Measurements from ENCODE around the gene CLPX. TPM values are rescaled to one million over a fixed set of nuclear protein-coding genes. Genes with fewer than 3 reads are reported as not detected.
A peak's percentile ranks its signal among the peaks of the same experiment; 100 is the strongest.

Gene CLPX
- total RNA-seq, 2 donors from 2014 or later = 39.0 to 63.5 TPM

- ATAC-seq (peak; percentile 41 to 48), DNase-seq (ENCODE audit: low spot score) (no peak)
- no peaks in the 10 kb centered on the region for H3K36me3 Mint-ChIP-seq
- no peaks in the 10 kb centered on the region for H3K9me3 Mint-ChIP-seq
- no peaks in the 10 kb centered on the region for H3K27me3 Mint-ChIP-seq
- no peak overlapping the region for H3K27ac Mint-ChIP-seq
- no peak overlapping the region for H3K4me3 Mint-ChIP-seq
- H3K4me1 Mint-ChIP-seq (ENCODE audit: low read depth in 2 of 2) = peaks cover 0 to 4% of the 10 kb centered on the region in 2 donors
These were observed 27.0 kb upstream of the CLPX start for GRCh38 chr15:65212097-65212496.

DNA sequence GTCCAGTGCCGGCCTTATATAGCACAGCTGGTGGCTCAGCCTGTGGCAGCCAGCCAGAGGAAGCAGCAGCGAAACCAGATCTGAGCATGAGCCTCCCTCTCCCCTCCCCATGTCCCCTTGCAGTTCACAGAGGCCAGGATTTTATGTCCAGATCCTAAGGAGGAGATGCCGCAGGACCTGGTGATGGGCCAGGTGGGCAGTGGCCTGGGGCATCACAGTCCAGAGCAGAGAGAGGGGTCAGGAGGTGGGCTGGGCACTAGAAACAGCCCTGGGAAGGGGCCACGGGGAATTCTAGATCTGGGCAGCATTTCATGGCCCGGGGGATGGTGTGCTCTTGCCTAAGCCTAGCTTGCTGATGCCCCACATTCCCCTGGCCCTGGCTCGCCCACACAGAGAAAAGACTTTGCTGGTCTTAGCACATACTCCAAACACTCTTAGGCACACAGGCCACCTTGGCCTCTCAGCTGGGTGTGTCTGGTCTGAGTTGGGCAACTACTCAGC is 26.4 kb upstream of the CLPX start:
- peak overlapping the region in 1 of 2 donors; percentile 30 for H3K27ac Mint-ChIP-seq
- DNase-seq (ENCODE audit: low spot score) (no peak), ATAC-seq (no peak)
- H3K4me1 Mint-ChIP-seq (ENCODE audit: low read depth in 2 of 2) = peaks cover 0 to 4% of the 10 kb centered on the region in 2 donors
- no peaks in the 10 kb centered on the region for H3K9me3 Mint-ChIP-seq
- no peak overlapping the region for H3K4me3 Mint-ChIP-seq
- no peaks in the 10 kb centered on the region for H3K36me3 Mint-ChIP-seq
- no peaks in the 10 kb centered on the region for H3K27me3 Mint-ChIP-seq

DNA sequence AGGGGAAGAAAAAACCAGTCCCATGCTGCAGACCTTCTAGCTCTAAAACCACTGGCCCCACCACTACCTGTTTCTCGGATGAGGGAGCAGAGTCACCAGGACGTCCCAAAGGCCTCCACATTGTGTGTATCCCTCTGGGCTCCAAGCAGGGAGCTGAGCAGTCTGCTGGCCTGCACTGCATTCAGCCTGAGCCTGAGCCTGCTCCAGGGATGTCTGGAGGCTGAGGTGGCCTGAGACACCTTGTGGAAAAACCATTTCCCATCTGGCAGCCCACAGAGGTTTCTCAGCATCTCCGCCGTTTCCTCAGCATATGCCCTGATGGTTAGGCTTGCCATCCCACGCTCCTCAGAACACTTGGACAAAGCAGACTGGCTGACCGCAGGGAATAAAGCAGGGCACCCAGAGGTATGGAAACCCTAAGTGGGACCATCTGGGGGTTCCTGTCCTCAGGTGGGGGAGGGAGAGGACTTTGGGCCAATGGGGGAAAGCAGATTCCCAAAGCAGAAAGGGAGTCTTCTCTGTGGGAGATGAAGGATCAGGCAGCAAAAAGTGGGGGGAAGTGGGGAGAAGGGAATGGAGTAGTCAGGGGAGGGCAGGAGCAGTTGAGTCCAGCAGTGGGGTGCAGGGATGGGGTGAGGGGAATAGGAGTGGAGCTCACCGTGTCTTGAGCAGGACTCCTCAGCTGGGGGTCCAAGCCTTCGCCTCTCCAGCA is 25.8 kb upstream of the CLPX start, which contains the start of gene CILP:
Gene CILP (minus strand): TSS at position 704 of the 712 bp plus-strand sequence. CDS start 1,718 bp downstream, outside the sequence.
- Mint-ChIP-seq H3K27me3 (no peaks in the 10 kb centered on the region), H3K4me3 (no peak within 1 kb of the TSS), H3K27ac (peak within 1 kb of the TSS in 1 of 2 donors; percentile 30), H3K4me1 (ENCODE audit: low read depth in 2 of 2) (peaks cover 0 to 4% of the 10 kb centered on the region in 2 donors), H3K9me3 (no peaks in the 10 kb centered on the region), H3K36me3 (no peaks in the 10 kb centered on the region)
- DNase-seq (ENCODE audit: low spot score) (no peak), ATAC-seq (no peak)

DNA sequence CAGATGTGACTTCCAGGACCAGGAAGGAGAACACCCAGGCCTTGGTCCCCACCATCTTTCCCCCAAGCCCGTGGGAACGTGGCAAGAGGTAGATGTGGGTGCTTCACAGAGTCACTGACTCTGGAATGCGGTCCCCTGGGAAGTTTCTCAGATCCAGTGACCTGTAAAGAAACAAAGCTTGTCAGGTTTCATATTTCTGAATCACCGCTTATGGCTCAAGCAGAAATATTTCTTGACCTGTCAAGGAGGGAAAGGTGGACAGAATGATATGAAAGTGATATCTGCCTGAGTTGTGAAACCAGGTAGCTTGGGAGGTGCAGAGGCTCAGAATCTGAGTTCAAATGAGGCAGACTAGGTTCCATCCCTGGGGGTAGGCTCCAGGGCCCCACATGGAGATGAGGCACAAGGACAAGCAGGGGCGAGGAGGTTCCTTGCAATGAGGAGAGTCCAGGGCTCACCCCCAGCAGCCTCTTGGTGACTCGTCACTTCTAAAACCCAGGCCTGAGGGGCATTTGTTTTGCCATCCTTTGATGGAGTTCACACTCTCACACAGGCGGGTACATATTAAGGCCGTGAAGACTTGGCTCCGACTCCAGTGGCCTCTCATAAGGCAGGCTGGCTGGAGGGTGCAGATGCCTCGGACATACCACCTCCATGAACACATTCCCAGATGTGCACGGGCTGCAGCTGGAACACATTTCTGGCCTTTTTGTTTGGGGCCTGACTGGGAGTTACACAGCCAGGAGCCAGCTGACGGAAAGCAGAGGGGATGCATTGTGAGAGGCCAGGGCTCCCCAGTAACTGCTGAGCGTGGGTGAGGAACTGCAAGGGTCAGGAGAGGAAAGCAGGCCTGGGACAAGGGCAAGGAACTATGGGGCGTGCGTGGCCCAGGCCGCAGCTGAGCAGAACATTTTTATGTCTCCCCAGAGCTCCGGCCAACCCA is 24.8 kb upstream of the CLPX start:
- H3K4me1 Mint-ChIP-seq (ENCODE audit: low read depth in 2 of 2) = peaks cover 0 to 4% of the 10 kb centered on the region in 2 donors
- H3K4me3 Mint-ChIP-seq = no peak overlapping the region
- no peak for DNase-seq (ENCODE audit: low spot score)
- no peak overlapping the region for H3K27ac Mint-ChIP-seq
- no peaks in the 10 kb centered on the region for H3K36me3 Mint-ChIP-seq
- H3K27me3 Mint-ChIP-seq = no peaks in the 10 kb centered on the region
- no peak for ATAC-seq
- no peaks in the 10 kb centered on the region for H3K9me3 Mint-ChIP-seq

DNA sequence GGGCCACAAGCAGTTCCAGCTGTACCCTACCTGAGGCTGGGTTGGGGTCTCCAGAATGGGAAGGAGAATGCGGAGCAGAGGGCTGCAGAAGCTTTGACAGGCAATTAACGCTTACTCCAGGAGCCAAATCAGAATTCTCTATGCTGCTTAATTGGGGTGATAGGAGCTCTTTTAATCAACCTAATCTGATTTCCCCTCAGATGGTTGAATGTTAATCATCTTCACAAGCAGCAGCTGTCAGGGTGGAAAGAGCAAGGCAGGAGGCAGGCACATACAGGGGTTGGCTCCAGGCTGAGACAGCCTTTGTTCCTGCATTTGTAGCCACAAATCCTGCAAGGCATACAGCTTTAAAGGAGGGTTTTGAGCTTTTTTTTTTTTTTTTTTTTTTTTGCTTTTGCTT is 23.5 kb upstream of the CLPX start:
- Mint-ChIP-seq H3K4me1 (ENCODE audit: low read depth in 2 of 2) (peaks cover 0 to 4% of the 10 kb centered on the region in 2 donors), H3K27ac (no peak overlapping the region), H3K27me3 (no peaks in the 10 kb centered on the region), H3K4me3 (no peak overlapping the region), H3K9me3 (no peaks in the 10 kb centered on the region), H3K36me3 (no peaks in the 10 kb centered on the region)
- DNase-seq (ENCODE audit: low spot score) = no peak
- no peak for ATAC-seq

- H3K27ac Mint-ChIP-seq = no peak overlapping the region
- H3K36me3 Mint-ChIP-seq = no peaks in the 10 kb centered on the region
- ATAC-seq (no peak), DNase-seq (ENCODE audit: low spot score) (no peak)
- no peaks in the 10 kb centered on the region for H3K27me3 Mint-ChIP-seq
- no peaks in the 10 kb centered on the region for H3K9me3 Mint-ChIP-seq
- no peak overlapping the region for H3K4me3 Mint-ChIP-seq
- H3K4me1 Mint-ChIP-seq (ENCODE audit: low read depth in 2 of 2) = peaks cover 0 to 4% of the 10 kb centered on the region in 2 donors
These were observed 22.2 kb upstream of the CLPX start for GRCh38 chr15:65207280-65207840.

- ATAC-seq (no peak), DNase-seq (ENCODE audit: low spot score) (no peak)
- no peaks in the 10 kb centered on the region for H3K9me3 Mint-ChIP-seq
- no peaks in the 10 kb centered on the region for H3K4me1 Mint-ChIP-seq (ENCODE audit: low read depth in 2 of 2)
- H3K36me3 Mint-ChIP-seq = no peaks in the 10 kb centered on the region
- H3K4me3 Mint-ChIP-seq = no peak overlapping the region
- no peak overlapping the region for H3K27ac Mint-ChIP-seq
- no peaks in the 10 kb centered on the region for H3K27me3 Mint-ChIP-seq
These were observed 21.6 kb upstream of the CLPX start for GRCh38 chr15:65206750-65207149.

DNA sequence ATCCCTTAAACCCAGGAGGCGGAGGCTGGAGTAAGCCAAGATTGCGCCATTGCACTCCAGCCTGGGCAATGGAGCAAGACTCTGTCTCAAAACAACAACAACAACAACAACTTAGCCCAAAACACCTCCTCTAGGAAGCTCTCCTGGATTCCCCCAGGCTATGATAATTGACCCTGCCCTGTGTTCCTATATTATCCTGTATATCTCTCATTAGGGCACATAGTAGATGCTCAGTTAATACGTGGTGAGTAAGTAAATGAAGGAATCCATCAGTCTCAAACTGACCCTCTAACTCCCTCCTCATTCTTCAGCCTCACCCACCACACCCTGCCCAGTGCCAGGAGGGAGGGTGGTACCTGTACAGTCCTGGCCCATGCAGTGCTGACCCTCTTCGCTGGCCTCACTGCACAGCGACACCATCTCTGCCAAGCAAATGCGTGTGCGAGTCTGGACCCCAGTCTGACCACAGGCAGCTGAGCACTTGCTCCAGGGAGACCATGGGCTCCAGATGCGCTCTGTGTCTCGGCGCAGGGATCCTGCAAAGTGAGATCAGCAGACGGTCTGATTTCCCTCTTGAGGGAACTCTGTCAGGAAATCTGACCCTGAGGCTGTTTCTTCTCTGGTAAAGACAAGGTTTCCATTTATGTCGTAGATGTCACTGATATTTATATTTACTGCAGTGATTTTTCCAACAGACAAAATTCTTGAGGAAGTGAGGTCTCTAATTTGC is 20.0 kb upstream of the CLPX start:
- H3K9me3 Mint-ChIP-seq = no peaks in the 10 kb centered on the region
- DNase-seq (ENCODE audit: low spot score) (no peak), ATAC-seq (no peak)
- no peaks in the 10 kb centered on the region for H3K4me1 Mint-ChIP-seq (ENCODE audit: low read depth in 2 of 2)
- no peak overlapping the region for H3K27ac Mint-ChIP-seq
- no peaks in the 10 kb centered on the region for H3K27me3 Mint-ChIP-seq
- no peak overlapping the region for H3K4me3 Mint-ChIP-seq
- no peaks in the 10 kb centered on the region for H3K36me3 Mint-ChIP-seq

GRCh38 chr15:65204236-65204930 is 19.2 kb upstream of the CLPX start:
- Mint-ChIP-seq H3K4me1 (ENCODE audit: low read depth in 2 of 2) (no peaks in the 10 kb centered on the region), H3K27me3 (no peaks in the 10 kb centered on the region), H3K36me3 (no peaks in the 10 kb centered on the region), H3K4me3 (no peak overlapping the region), H3K27ac (no peak overlapping the region), H3K9me3 (no peaks in the 10 kb centered on the region)
- ATAC-seq (no peak), DNase-seq (ENCODE audit: low spot score) (no peak)

DNA sequence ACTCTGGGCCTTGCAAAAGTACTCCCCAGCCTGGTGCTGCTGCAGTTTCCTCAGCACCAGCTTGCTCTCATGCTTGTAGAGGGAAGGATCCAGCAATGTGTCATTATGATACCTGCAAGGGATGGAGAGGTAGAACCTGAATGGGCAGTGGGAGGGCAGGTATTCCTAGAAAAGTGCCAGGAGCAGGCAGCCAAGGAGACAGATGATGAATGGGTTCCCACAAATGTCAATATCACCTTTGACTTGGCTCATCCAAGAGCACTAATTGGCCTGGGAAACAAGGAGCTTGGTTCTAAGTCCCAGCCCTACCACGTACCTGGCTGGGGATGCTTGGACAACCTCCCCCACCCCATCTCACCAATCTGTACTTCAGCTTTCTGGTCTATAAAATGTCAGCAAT is 16.8 kb upstream of the CLPX start:
- Mint-ChIP-seq H3K4me1 (ENCODE audit: low read depth in 2 of 2) (no peaks in the 10 kb centered on the region), H3K36me3 (no peaks in the 10 kb centered on the region), H3K4me3 (no peak overlapping the region), H3K27ac (no peak overlapping the region), H3K27me3 (no peaks in the 10 kb centered on the region), H3K9me3 (no peaks in the 10 kb centered on the region)
- ATAC-seq (no peak), DNase-seq (ENCODE audit: low spot score) (no peak)

GRCh38 chr15:65198571-65198970 is 13.4 kb upstream of the CLPX start:
- Mint-ChIP-seq H3K9me3 (no peaks in the 10 kb centered on the region), H3K27me3 (no peaks in the 10 kb centered on the region), H3K4me1 (ENCODE audit: low read depth in 2 of 2) (no peaks in the 10 kb centered on the region), H3K36me3 (no peaks in the 10 kb centered on the region), H3K27ac (no peak overlapping the region), H3K4me3 (no peak overlapping the region)
- DNase-seq (ENCODE audit: low spot score) (no peak), ATAC-seq (no peak)

- Mint-ChIP-seq H3K9me3 (no peaks in the 10 kb centered on the region), H3K36me3 (no peaks in the 10 kb centered on the region), H3K27ac (no peak overlapping the region), H3K4me3 (no peak overlapping the region), H3K4me1 (ENCODE audit: low read depth in 2 of 2) (no peaks in the 10 kb centered on the region), H3K27me3 (no peaks in the 10 kb centered on the region)
- ATAC-seq (no peak), DNase-seq (ENCODE audit: low spot score) (no peak)
These were observed 12.1 kb upstream of the CLPX start for GRCh38 chr15:65197337-65197645.
